GM23338 (cell line): ENCODE data around the gene UCP3. TPM values are rescaled to one million over a fixed set of nuclear protein-coding genes. Genes with fewer than 3 reads are reported as not detected.

Experiments used
- ATAC-seq: fragments of 200-7000 bp; cut with Tn5 transposase; 3 replicates; pipeline ENCODE4 v1.9.1; 2020
- DNase-seq: peaks from one replicate; pipeline ENCODE4 v3.0.0-alpha.2; 2015; ENCODE audit warnings: low spot score
- H2AFZ ChIP-seq: fragments of 200-600 bp; sonication (generic); 2 replicates; pipeline ENCODE4 v1.8.0; 2016; ENCODE audit warnings: antibody characterized with exemption, mild to moderate bottlenecking, moderate library complexity
- H3F3A ChIP-seq: fragments of 200-600 bp; sonication (generic); replicated peaks from 2 replicates; pipeline ENCODE4 v1.8.0; 2017; ENCODE audit warnings: antibody characterized with exemption, mixed run types, low read depth
- H3K27ac ChIP-seq: fragments of 200-600 bp; sonication (generic); 2 replicates; pipeline ENCODE4 v1.6.1; 2016; ENCODE audit warnings: low read depth
- H3K27me3 ChIP-seq: fragments of 200-600 bp; sonication (generic); 2 replicates; pipeline ENCODE4 v1.8.0; 2016; ENCODE audit warnings: mild to moderate bottlenecking, mixed run types, moderate library complexity; ENCODE audit not compliant: insufficient read depth
- H3K36me3 ChIP-seq: fragments of 200-600 bp; sonication (generic); 2 replicates; pipeline ENCODE4 v1.8.0; 2016; ENCODE audit warnings: mild to moderate bottlenecking; ENCODE audit not compliant: insufficient read depth
- H3K4me1 ChIP-seq: fragments of 200-600 bp; sonication (generic); 2 replicates; pipeline ENCODE4 v1.8.0; 2016; ENCODE audit warnings: mild to moderate bottlenecking, moderate library complexity; ENCODE audit not compliant: insufficient read depth
- H3K4me2 ChIP-seq: fragments of 200-600 bp; sonication (generic); 2 replicates; pipeline ENCODE4 v1.7.1; 2017; ENCODE audit warnings: mixed run types
- H3K4me3 ChIP-seq: fragments of 200-600 bp; sonication (generic); 2 replicates; pipeline ENCODE4 v1.6.1; 2016; ENCODE audit warnings: mixed run types
- H3K79me2 ChIP-seq: fragments of 200-600 bp; sonication (generic); replicated peaks from 2 replicates; pipeline ENCODE4 v1.8.0; 2017; ENCODE audit warnings: mild to moderate bottlenecking; ENCODE audit not compliant: insufficient read depth
- H3K9me2 ChIP-seq: fragments of 200-600 bp; sonication (generic); 2 replicates; pipeline ENCODE4 v1.8.0; 2017; ENCODE audit not compliant: insufficient read depth
- H4K20me1 ChIP-seq: fragments of 200-600 bp; sonication (generic); replicated peaks from 2 replicates; pipeline ENCODE4 v1.8.0; 2017; ENCODE audit warnings: mild to moderate bottlenecking; ENCODE audit not compliant: insufficient read depth
- H3K27ac Mint-ChIP-seq: 2 replicates; pipeline ENCODE4 v1.8.0; 2020; ENCODE audit warnings: inconsistent platforms, mild to moderate bottlenecking, moderate library complexity, mixed read lengths
- H3K27me3 Mint-ChIP-seq: 3 replicates; pipeline ENCODE4 v1.8.0; 2022; ENCODE audit warnings: low read depth, mild to moderate bottlenecking, moderate library complexity, mixed read lengths, inconsistent platforms; ENCODE audit not compliant: insufficient read depth, poor library complexity
- H3K36me3 Mint-ChIP-seq: 3 replicates; pipeline ENCODE4 v1.8.0; 2021; ENCODE audit warnings: low read depth, mild to moderate bottlenecking, inconsistent platforms, moderate library complexity, mixed read lengths
- H3K4me1 Mint-ChIP-seq: 3 replicates; pipeline ENCODE4 v1.8.0; 2020; ENCODE audit warnings: mild to moderate bottlenecking, inconsistent platforms, mixed read lengths
- H3K4me3 Mint-ChIP-seq: 3 replicates; pipeline ENCODE4 v1.8.0; 2021; ENCODE audit warnings: moderate library complexity, mild to moderate bottlenecking, inconsistent platforms, mixed read lengths
- H3K9me3 Mint-ChIP-seq: 3 replicates; pipeline ENCODE4 v1.8.0; 2020; ENCODE audit warnings: moderate library complexity, mild to moderate bottlenecking, inconsistent platforms, mixed read lengths
- CREB1 ChIP-seq: fragments of 250-450 bp; sonication (Bioruptor Pico); IDR thresholded peaks from 2 replicates; pipeline ENCODE4 v1.5.0; 2020; ENCODE audit warnings: low read depth, mild to moderate bottlenecking, moderate library complexity
- CTCF ChIP-seq, 2 experiments: fragments of 200-600 bp in 1 of 2; sonication (generic) in 1 of 2; conservative IDR thresholded peaks; 2 replicates each; pipeline versions ENCODE4 v1.5.1 to v1.6.1; 2016 to 2017; ENCODE audit warnings: antibody characterized with exemption in 2 of 2, low read depth in 2 of 2, mild to moderate bottlenecking in 2 of 2, moderate library complexity in 1 of 2
- EZH2 ChIP-seq: fragments of 200-600 bp; sonication (generic); IDR thresholded peaks from one replicate; pipeline ENCODE4 v1.8.0; 2017; ENCODE audit warnings: antibody characterized with exemption, mild to moderate bottlenecking, low read depth; ENCODE audit not compliant: unreplicated experiment
- EZH2phosphoT487 ChIP-seq: fragments of 200-600 bp; sonication (generic); IDR thresholded peaks from one replicate; pipeline ENCODE4 v1.8.1; 2018; ENCODE audit warnings: antibody characterized with exemption; ENCODE audit not compliant: unreplicated experiment
- NANOG ChIP-seq: IDR thresholded peaks from 2 replicates; pipeline ENCODE4 v1.6.1; 2016; ENCODE audit warnings: antibody characterized with exemption, borderline replicate concordance
- POLR2AphosphoS5 ChIP-seq: IDR thresholded peaks from 2 replicates; pipeline ENCODE4 v1.6.1; 2016; ENCODE audit warnings: antibody characterized with exemption, low read depth
- ZNF114 ChIP-seq: fragments of 250-450 bp; sonication (Bioruptor Pico); IDR thresholded peaks from 2 replicates; pipeline ENCODE4 v1.5.0; 2020; ENCODE audit warnings: mild to moderate bottlenecking, moderate library complexity
- ZNF462 ChIP-seq: fragments of 250-450 bp; sonication (Bioruptor Pico); IDR thresholded peaks from 2 replicates; pipeline ENCODE4 v1.5.0; 2020; ENCODE audit warnings: mild to moderate bottlenecking, moderate library complexity
- polyA plus RNA-seq: library from polyadenylated mRNA; unstranded; fragments of >200 nt; fragmentation: Nextera tagmentation; extraction: Ambion mirVana; gene quantifications from 2 replicates; pipeline ENCODE4 v1.2.1, GENCODE V29; 2016
- total RNA-seq: library from RNA; depleted of rRNA; stranded (reverse); fragments of >200 nt; shearing (Covaris generic); gene quantifications from 2 replicates; pipeline ENCODE4 v1.2.3, GENCODE V29; 2014

Gene UCP3
- total and polyA plus RNA-seq, 2 experiments from 2014 or later = 0.21 to 0.40 TPM

- no peak for DNase-seq
- H3K27ac ChIP-seq = no peak overlapping the region
- H3F3A ChIP-seq = 0 out of 2 replicates have a peak, but pooled peaks cover 3% of the 10 kb centered on the region
- H2AFZ ChIP-seq = no peak overlapping the region
- peaks cover 4% of the 10 kb centered on the region; the same call in 1 of the 2 replicates for H3K4me1 ChIP-seq
- no peak overlapping the region for H3K4me3 Mint-ChIP-seq
- ATAC-seq = no peak
- H4K20me1 ChIP-seq = no peaks in the 10 kb centered on the region
- H3K27ac Mint-ChIP-seq = no peak overlapping the region
- no peak overlapping the region for H3K4me2 ChIP-seq
- H3K36me3 ChIP-seq = no peaks in the 10 kb centered on the region
- no peaks in the 10 kb centered on the region for H3K79me2 ChIP-seq
- peaks cover 22% of the 10 kb centered on the region for H3K27me3 Mint-ChIP-seq
- TF ChIP-seq POLR2AphosphoS5 = no peak
- TF ChIP-seq ZNF462 = no peak
- no peak for TF ChIP-seq CREB1 (CRISPR knock-in tag)
- no peak for TF ChIP-seq EZH2phosphoT487
- TF ChIP-seq EZH2 = no peak
- no peak for TF ChIP-seq NANOG
- no peak for TF ChIP-seq CTCF (conservative IDR thresholded peaks at IDR 0.05; ENCODE audit: low read depth in 2 of 2)
- no peak for TF ChIP-seq ZNF114 (CRISPR knock-in tag)
- H3K27me3 ChIP-seq = no peaks in the 10 kb centered on the region
- H3K4me3 ChIP-seq = no peak overlapping the region
- no peaks in the 10 kb centered on the region for H3K36me3 Mint-ChIP-seq
- H3K4me1 Mint-ChIP-seq = peaks cover 14% of the 10 kb centered on the region
- no peaks in the 10 kb centered on the region; the same call in 2 of the 3 replicates for H3K9me3 Mint-ChIP-seq
- H3K9me2 ChIP-seq = no peaks in the 10 kb centered on the region
Measured at GRCh38 chr11:73962101-73962705, 46.7 kb downstream of the UCP3 start.
